GM10266 (cell line): Measurements from ENCODE around the gene WWOX.

Experiments
- DNase-seq: peaks from one replicate; pipeline ENCODE4 v3.0.0; 2012; ENCODE audit errors: extremely low spot score
- CTCF ChIP-seq: IDR thresholded peaks from 2 replicates; pipeline ENCODE4 v1.5.1; 2012; ENCODE audit warnings: mild to moderate bottlenecking, low read depth; ENCODE audit not compliant: control insufficient read depth, insufficient read depth; ENCODE audit errors: missing control alignments

WWOX gene

GRCh38 chr16:78462288-78463208 is 363.1 kb downstream of the WWOX start:
- no peak for DNase-seq
- TF ChIP-seq CTCF, result no peak

GRCh38 chr16:78463591-78463990 is 364.1 kb downstream of the WWOX start:
- TF ChIP-seq CTCF, result no peak
- no peak for DNase-seq

GRCh38 chr16:78464833-78465232 is 365.4 kb downstream of the WWOX start:
- DNase-seq, result no peak
- TF ChIP-seq CTCF, result no peak

GRCh38 chr16:78465730-78466129 is 366.3 kb downstream of the WWOX start:
- no peak for TF ChIP-seq CTCF
- DNase-seq, result no peak

GRCh38 chr16:78469787-78470186 is 370.3 kb downstream of the WWOX start:
- no peak for TF ChIP-seq CTCF
- DNase-seq, result no peak

- TF ChIP-seq CTCF, result no peak
- DNase-seq, result no peak
Measured at GRCh38 chr16:78473031-78473699, 373.7 kb downstream of the WWOX start.

GRCh38 chr16:78474762-78475161 is 375.3 kb downstream of the WWOX start:
- DNase-seq, result no peak
- TF ChIP-seq CTCF, result no peak
